ENCODE results near the gene PBOV1. TPM values are rescaled to one million over a fixed set of nuclear protein-coding genes. Genes with fewer than 3 reads are reported as not detected.

Gene PBOV1
- total RNA-seq, 1 experiment from 2014 or later = not detected

DNA sequence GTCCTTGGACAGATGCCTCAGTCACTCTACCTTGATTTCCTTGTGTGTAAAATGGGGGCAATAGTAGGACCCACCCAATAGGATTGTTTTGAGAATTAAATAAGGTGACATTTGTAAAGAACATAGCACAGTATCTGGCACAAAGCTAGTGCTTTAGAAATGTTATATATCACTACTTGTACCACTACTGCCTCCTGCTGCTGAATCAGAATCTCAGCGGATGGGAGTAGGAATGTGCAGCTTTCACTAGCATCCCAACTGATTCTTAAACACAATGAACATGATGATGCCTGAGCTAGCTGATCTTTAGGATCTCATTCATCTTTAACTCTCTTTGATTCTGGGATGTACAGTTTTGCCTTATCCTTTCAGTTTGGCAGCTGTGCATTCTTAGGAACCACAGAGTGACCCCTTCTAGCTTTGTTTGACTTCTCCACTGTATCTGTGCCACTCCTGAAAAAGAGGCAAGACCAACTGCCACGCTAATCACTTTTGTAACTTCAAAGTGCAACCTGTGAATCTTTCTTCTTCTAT is 7.2 kb downstream of the PBOV1 start:
- Histone ChIP-seq H3K27ac (no peak overlapping the region), H3F3A (ENCODE audit: insufficient read depth, low read depth) (no peaks in the 10 kb centered on the region), H3K36me3 (ENCODE audit: low read depth) (peaks cover 18% of the 10 kb centered on the region), H2AFZ (no peak overlapping the region), H3K4me2 (no peak overlapping the region), H3K4me3 (no peak overlapping the region), H3K27me3 (ENCODE audit: insufficient read depth, low read depth) (no peaks in the 10 kb centered on the region), H3K9me2 (ENCODE audit: insufficient read depth) (no peaks in the 10 kb centered on the region), H3K79me2 (ENCODE audit: low read depth) (no peaks in the 10 kb centered on the region), H4K20me1 (ENCODE audit: insufficient read depth) (no peaks in the 10 kb centered on the region), H3K4me1 (replicated peaks; ENCODE audit: insufficient read depth) (no peaks in the 10 kb centered on the region), H3K9me3 (ENCODE audit: insufficient read depth, low read depth) (no peaks in the 10 kb centered on the region)
- TF ChIP-seq, protein P1, sequence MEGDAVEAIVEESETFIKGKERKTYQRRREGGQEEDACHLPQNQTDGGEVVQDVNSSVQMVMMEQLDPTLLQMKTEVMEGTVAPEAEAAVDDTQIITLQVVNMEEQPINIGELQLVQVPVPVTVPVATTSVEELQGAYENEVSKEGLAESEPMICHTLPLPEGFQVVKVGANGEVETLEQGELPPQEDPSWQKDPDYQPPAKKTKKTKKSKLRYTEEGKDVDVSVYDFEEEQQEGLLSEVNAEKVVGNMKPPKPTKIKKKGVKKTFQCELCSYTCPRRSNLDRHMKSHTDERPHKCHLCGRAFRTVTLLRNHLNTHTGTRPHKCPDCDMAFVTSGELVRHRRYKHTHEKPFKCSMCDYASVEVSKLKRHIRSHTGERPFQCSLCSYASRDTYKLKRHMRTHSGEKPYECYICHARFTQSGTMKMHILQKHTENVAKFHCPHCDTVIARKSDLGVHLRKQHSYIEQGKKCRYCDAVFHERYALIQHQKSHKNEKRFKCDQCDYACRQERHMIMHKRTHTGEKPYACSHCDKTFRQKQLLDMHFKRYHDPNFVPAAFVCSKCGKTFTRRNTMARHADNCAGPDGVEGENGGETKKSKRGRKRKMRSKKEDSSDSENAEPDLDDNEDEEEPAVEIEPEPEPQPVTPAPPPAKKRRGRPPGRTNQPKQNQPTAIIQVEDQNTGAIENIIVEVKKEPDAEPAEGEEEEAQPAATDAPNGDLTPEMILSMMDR (conservative IDR thresholded peaks at IDR 0.05) = no peak
- no peak for TF ChIP-seq EZH2 (IDR thresholded peaks at IDR 0.05; ENCODE audit: low read depth)
- BruUV-seq (replicated peaks) = no TSS peak
- ChIA-PET POLR2A (ENCODE audit: unreplicated experiment) (no interaction called here), CTCF (no interaction called here)
- intact Hi-C loops (cut with micrococcal nuclease; ENCODE audit: unreplicated experiment) = no loop called here
- no peak for DNase-seq

DNA sequence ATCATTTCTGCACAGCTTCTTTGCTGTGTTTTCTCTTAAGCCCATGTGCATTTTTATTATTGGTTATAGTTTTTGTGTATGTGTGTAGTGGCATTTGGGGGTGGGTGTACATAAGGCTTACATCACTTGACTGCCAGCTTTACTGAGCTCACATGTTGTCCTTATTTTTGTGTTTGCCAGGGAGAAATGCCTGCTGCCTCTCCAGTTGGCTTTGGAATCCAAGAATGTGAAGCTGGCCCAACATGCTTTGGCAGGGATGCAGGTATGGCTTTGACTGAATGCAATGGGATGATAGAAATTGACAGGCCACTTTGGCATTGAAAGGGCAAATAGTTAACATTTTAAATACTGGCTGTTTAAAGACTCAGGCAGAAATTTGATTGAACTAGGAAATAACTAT is 11.4 kb downstream of the PBOV1 start:
- Histone ChIP-seq H3K9me2 (ENCODE audit: insufficient read depth) (no peaks in the 10 kb centered on the region), H3F3A (ENCODE audit: insufficient read depth, low read depth) (no peaks in the 10 kb centered on the region), H3K4me1 (replicated peaks; ENCODE audit: insufficient read depth) (no peaks in the 10 kb centered on the region), H3K4me2 (no peak overlapping the region), H3K36me3 (ENCODE audit: low read depth) (peaks cover 16% of the 10 kb centered on the region), H3K4me3 (no peak overlapping the region), H4K20me1 (ENCODE audit: insufficient read depth) (no peaks in the 10 kb centered on the region), H3K27me3 (ENCODE audit: insufficient read depth, low read depth) (no peaks in the 10 kb centered on the region), H2AFZ (no peak overlapping the region), H3K79me2 (ENCODE audit: low read depth) (no peaks in the 10 kb centered on the region), H3K9me3 (ENCODE audit: insufficient read depth, low read depth) (no peaks in the 10 kb centered on the region), H3K27ac (no peak overlapping the region)
- no peak for DNase-seq
- intact Hi-C loops (cut with micrococcal nuclease; ENCODE audit: unreplicated experiment) = no loop called here
- ChIA-PET POLR2A (ENCODE audit: unreplicated experiment) (no interaction called here), CTCF (no interaction called here)
- no TSS peak for BruUV-seq (replicated peaks)
- TF ChIP-seq, protein P1 (conservative IDR thresholded peaks at IDR 0.05) = no peak
- no peak for TF ChIP-seq EZH2 (IDR thresholded peaks at IDR 0.05; ENCODE audit: low read depth)

- Histone ChIP-seq H3K9me2 (ENCODE audit: insufficient read depth) (no peaks in the 10 kb centered on the region), H2AFZ (no peak overlapping the region), H3K27me3 (ENCODE audit: insufficient read depth, low read depth) (no peaks in the 10 kb centered on the region), H3K36me3 (ENCODE audit: low read depth) (peaks cover 10% of the 10 kb centered on the region; the same call in 1 of the 2 replicates), H3K27ac (no peak overlapping the region), H3K9me3 (ENCODE audit: insufficient read depth, low read depth) (no peaks in the 10 kb centered on the region), H4K20me1 (ENCODE audit: insufficient read depth) (no peaks in the 10 kb centered on the region), H3K4me2 (no peak overlapping the region), H3K4me1 (replicated peaks; ENCODE audit: insufficient read depth) (no peaks in the 10 kb centered on the region), H3F3A (ENCODE audit: insufficient read depth, low read depth) (no peaks in the 10 kb centered on the region), H3K4me3 (no peak overlapping the region), H3K79me2 (ENCODE audit: low read depth) (no peaks in the 10 kb centered on the region)
- CTCF ChIA-PET = interaction anchor here (0.5 kb wide), 1 partner anchor 150 kb away, joined by 4 read pairs; no protein-coding TSS in a partner anchor
- BruUV-seq (replicated peaks) = no TSS peak
- intact Hi-C loops (cut with micrococcal nuclease; ENCODE audit: unreplicated experiment) = no loop called here
- no peak for TF ChIP-seq EZH2 (IDR thresholded peaks at IDR 0.05; ENCODE audit: low read depth)
- TF ChIP-seq, protein P1 (conservative IDR thresholded peaks at IDR 0.05) = no peak
- POLR2A ChIA-PET (ENCODE audit: unreplicated experiment) = no interaction called here
- DNase-seq = no peak
Measured at GRCh38 chr6:138205437-138206094, 12.7 kb downstream of the PBOV1 start.
